ENCODE measurements around the gene TP73.

DNA sequence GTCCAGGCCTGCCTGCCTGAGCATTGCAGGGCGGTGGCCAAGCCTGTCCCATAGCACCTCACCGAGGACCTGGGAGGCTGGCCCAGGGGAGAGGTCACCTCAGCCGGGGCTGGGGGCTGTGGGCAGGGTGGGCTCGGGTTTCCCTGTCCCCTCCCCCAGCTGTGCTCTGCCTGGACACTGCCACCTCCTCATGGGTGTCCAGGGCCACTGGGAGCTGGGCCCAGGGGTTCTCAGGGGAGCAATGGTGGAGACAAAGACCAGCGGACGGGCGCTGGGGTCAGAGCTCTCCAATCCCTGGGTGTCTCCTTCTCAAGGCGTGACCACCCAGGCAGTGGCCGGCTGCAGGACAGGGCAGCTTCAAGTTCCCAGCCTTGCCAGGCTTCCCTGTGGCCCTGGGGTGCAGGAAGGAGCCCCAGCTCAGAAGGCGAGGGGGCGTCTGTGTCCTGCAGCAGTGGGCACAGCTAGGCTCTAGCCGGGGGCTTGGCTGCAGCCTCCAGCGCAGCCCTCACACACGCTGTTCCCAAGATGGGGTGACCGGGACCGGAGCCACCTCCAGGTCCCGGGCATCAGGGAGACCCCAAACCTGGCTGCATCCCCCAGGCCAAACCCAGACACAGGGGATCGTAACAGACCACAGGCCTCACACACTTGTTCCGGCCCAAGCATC lies 29.0 kb downstream of the TP73 start:
- no peak for TF ChIP-seq POLR2AphosphoS5 (IDR thresholded peaks at IDR 0.05; ENCODE audit: low read depth, low read length)
- no peak for TF ChIP-seq TAF1 (IDR thresholded peaks at IDR 0.05; ENCODE audit: borderline replicate concordance, insufficient read depth, low read length)
- TF ChIP-seq, protein P1, sequence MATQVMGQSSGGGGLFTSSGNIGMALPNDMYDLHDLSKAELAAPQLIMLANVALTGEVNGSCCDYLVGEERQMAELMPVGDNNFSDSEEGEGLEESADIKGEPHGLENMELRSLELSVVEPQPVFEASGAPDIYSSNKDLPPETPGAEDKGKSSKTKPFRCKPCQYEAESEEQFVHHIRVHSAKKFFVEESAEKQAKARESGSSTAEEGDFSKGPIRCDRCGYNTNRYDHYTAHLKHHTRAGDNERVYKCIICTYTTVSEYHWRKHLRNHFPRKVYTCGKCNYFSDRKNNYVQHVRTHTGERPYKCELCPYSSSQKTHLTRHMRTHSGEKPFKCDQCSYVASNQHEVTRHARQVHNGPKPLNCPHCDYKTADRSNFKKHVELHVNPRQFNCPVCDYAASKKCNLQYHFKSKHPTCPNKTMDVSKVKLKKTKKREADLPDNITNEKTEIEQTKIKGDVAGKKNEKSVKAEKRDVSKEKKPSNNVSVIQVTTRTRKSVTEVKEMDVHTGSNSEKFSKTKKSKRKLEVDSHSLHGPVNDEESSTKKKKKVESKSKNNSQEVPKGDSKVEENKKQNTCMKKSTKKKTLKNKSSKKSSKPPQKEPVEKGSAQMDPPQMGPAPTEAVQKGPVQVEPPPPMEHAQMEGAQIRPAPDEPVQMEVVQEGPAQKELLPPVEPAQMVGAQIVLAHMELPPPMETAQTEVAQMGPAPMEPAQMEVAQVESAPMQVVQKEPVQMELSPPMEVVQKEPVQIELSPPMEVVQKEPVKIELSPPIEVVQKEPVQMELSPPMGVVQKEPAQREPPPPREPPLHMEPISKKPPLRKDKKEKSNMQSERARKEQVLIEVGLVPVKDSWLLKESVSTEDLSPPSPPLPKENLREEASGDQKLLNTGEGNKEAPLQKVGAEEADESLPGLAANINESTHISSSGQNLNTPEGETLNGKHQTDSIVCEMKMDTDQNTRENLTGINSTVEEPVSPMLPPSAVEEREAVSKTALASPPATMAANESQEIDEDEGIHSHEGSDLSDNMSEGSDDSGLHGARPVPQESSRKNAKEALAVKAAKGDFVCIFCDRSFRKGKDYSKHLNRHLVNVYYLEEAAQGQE (IDR thresholded peaks at IDR 0.05; ENCODE audit: insufficient read depth in 1 of 2, low read depth in 2 of 2, low read length in 2 of 2), result no peak
- TF ChIP-seq FOXP2 (optimal IDR thresholded peaks at IDR 0.05; ENCODE audit: borderline replicate concordance, extremely low read depth, extremely low read length, insufficient read depth), result no peak
- TF ChIP-seq SIN3A (IDR thresholded peaks at IDR 0.05; ENCODE audit: borderline replicate concordance, insufficient read depth, low read length), result no peak
